Thyroid gland (tissue), 4 donors: ENCODE results near the gene KRTAP4-8.

Experiments
- CTCF ChIP-seq, 6 experiments: fragments of 200-600 bp in 3 of 6; fragments of 450-650 bp in 3 of 6; sonication (generic) in 3 of 6; IDR thresholded peaks; one replicate each; pipeline ENCODE4 v1.5.1; 2016 to 2019; ENCODE audit warnings: antibody characterized with exemption in 6 of 6, mild to moderate bottlenecking in 2 of 6, inconsistent platforms in 1 of 6, moderate library complexity in 1 of 6
- POLR2A ChIP-seq, 2 donors: fragments of 450-650 bp; IDR thresholded peaks; one replicate each; pipeline ENCODE4 v1.6.1; 2017; ENCODE audit warnings: antibody characterized with exemption in 2 of 2, mild to moderate bottlenecking in 2 of 2, moderate library complexity in 1 of 2

- TF ChIP-seq POLR2A (IDR thresholded peaks at IDR 0.05) (no peak), CTCF (IDR thresholded peaks at IDR 0.05) (no peak)
Observed at GRCh38 chr17:41141361-41141760, 43.4 kb upstream of the KRTAP4-8 start.
